SK-N-SH (cell line): ENCODE data around the gene ZNF544. TPM values are rescaled to one million over a fixed set of nuclear protein-coding genes. Genes with fewer than 3 reads are reported as not detected.

ENCODE experiments used
- CTCF ChIA-PET: fragments of 300-600, 350-600 bp; formaldehyde crosslinking; extraction: SDS; loops from one replicate; lab custom pipeline; 2021; lab: Yijun Ruan, JAX
- POLR2A ChIA-PET: fragments of 350-600 bp; sonication (Branson Sonifier 250); formaldehyde crosslinking; extraction: SDS; loops from one replicate; lab custom pipeline; 2020; ENCODE audit warnings: antibody characterized with exemption, inconsistent platforms; lab: Yijun Ruan, JAX
- DNase-seq: peaks from one replicate; pipeline ENCODE4 v3.0.0; 2012
- H2AFZ ChIP-seq: fragments of 200-600 bp; sonication (generic); 2 replicates; pipeline ENCODE4 v1.8.1; 2016; ENCODE audit warnings: antibody characterized with exemption, mild to moderate bottlenecking, low read depth
- H3F3A ChIP-seq: fragments of 200-600 bp; sonication (generic); replicated peaks from 2 replicates; pipeline ENCODE3; 2016; ENCODE audit warnings: antibody characterized with exemption, mild to moderate bottlenecking; ENCODE audit not compliant: insufficient read depth
- H3K27ac ChIP-seq, 2 experiments: fragments of 200-500 bp in 1 of 2; fragments of 200-600 bp in 1 of 2; sonication (Bioruptor generic) in 1 of 2; sonication (generic), shearing (Covaris generic) in 1 of 2; 2 replicates each; pipeline versions ENCODE4 v1.5.1 to v1.6.1; 2014 to 2016; ENCODE audit warnings: low read depth in 2 of 2, inconsistent platforms in 1 of 2, low read length in 1 of 2, mild to moderate bottlenecking in 1 of 2, mixed read lengths in 1 of 2
- H3K27me3 ChIP-seq: fragments of 200-600 bp; sonication (generic), shearing (Covaris generic); 2 replicates; pipeline ENCODE4 v1.6.1; 2016; ENCODE audit warnings: mixed run types; ENCODE audit not compliant: insufficient read depth
- H3K36me3 ChIP-seq, 2 experiments: fragments of 200-500 bp in 1 of 2; fragments of 200-600 bp in 1 of 2; sonication (Bioruptor generic) in 1 of 2; sonication (generic) in 1 of 2; replicated peaks in 1 of 2; 2 replicates each; pipeline versions ENCODE3 to v1.5.1; 2014 to 2016; ENCODE audit warnings: low read length in 1 of 2, mild to moderate bottlenecking in 1 of 2; ENCODE audit not compliant: insufficient read depth in 2 of 2, control insufficient read depth in 1 of 2
- H3K4me1 ChIP-seq, 2 experiments: fragments of 200-500 bp in 1 of 2; fragments of 200-600 bp in 1 of 2; sonication (Bioruptor generic) in 1 of 2; sonication (generic), shearing (Covaris generic) in 1 of 2; 2 replicates each; pipeline versions ENCODE4 v1.5.1 to v1.6.1; 2014 to 2016; ENCODE audit warnings: low read depth in 1 of 2, low read length in 1 of 2, mixed run types in 1 of 2; ENCODE audit not compliant: insufficient read depth in 2 of 2, control insufficient read depth in 1 of 2
- H3K4me2 ChIP-seq: fragments of 200-600 bp; sonication (generic), shearing (Covaris generic); 2 replicates; pipeline ENCODE4 v1.6.1; 2017; ENCODE audit warnings: mixed run types
- H3K4me3 ChIP-seq, 2 experiments: fragments of 200-500 bp in 1 of 2; fragments of 200-600 bp in 1 of 2; sonication (Bioruptor generic) in 1 of 2; sonication (generic), shearing (Covaris generic) in 1 of 2; 2 replicates each; pipeline versions ENCODE4 v1.5.1 to v1.8.1; 2014 to 2016; ENCODE audit warnings: low read depth in 2 of 2, inconsistent platforms in 1 of 2, low read length in 1 of 2, mild to moderate bottlenecking in 1 of 2, mixed read lengths in 1 of 2, moderate library complexity in 1 of 2
- H3K79me2 ChIP-seq: fragments of 200-600 bp; sonication (generic); 2 replicates; pipeline ENCODE4 v1.8.1; 2017; ENCODE audit warnings: mild to moderate bottlenecking; ENCODE audit not compliant: insufficient read depth
- H3K9ac ChIP-seq: fragments of 200-600 bp; sonication (generic); 2 replicates; pipeline ENCODE4 v1.6.1; 2017; ENCODE audit warnings: mixed run types
- H3K9me2 ChIP-seq: fragments of 200-600 bp; sonication (generic); 2 replicates; pipeline ENCODE4 v1.6.1; 2017; ENCODE audit warnings: mixed run types
- H3K9me3 ChIP-seq: fragments of 200-600 bp; sonication (generic); 2 replicates; pipeline ENCODE4 v1.6.1; 2017; ENCODE audit warnings: mixed run types, mild to moderate bottlenecking, moderate library complexity
- H4K20me1 ChIP-seq: fragments of 200-600 bp; sonication (generic); 2 replicates; pipeline ENCODE4 v1.6.1; 2017; ENCODE audit warnings: mild to moderate bottlenecking, mixed run types; ENCODE audit not compliant: insufficient read depth
- CHD2 ChIP-seq: fragments of 150-350 bp; IDR thresholded peaks from 2 replicates; pipeline ENCODE4 v1.6.1; 2018; ENCODE audit warnings: low read length; ENCODE audit not compliant: partially characterized antibody
- CTCF ChIP-seq: fragments of 200-600 bp; sonication (generic); IDR thresholded peaks from 2 replicates; pipeline ENCODE4 v1.6.1; 2017; ENCODE audit warnings: antibody characterized with exemption, mild to moderate bottlenecking, moderate library complexity
- EP300 ChIP-seq, 2 experiments: IDR thresholded peaks; 2 replicates each; pipeline versions ENCODE4 v1.4.0 to v1.6.1; 2012; ENCODE audit warnings: borderline replicate concordance in 1 of 2, low read depth in 1 of 2, low read length in 1 of 2
- EZH2phosphoT487 ChIP-seq: fragments of 200-600 bp; sonication (generic); IDR thresholded peaks from 2 replicates; pipeline ENCODE4 v1.6.1; 2017; ENCODE audit warnings: low read depth, mixed run types, mild to moderate bottlenecking, antibody characterized with exemption, moderate library complexity, borderline replicate concordance
- FOSL2 ChIP-seq: IDR thresholded peaks from 2 replicates; pipeline ENCODE4 v1.4.0; 2012; ENCODE audit warnings: low read depth, mild to moderate bottlenecking, moderate library complexity, borderline replicate concordance
- FOXJ3 ChIP-seq: sonication (generic); formaldehyde crosslinking; IDR thresholded peaks from 2 replicates; pipeline ENCODE4 v1.5.1; 2020; ENCODE audit warnings: mild to moderate bottlenecking, missing genetic modification reagents
- GATA2 ChIP-seq: sonication (generic); formaldehyde crosslinking; IDR thresholded peaks from 2 replicates; pipeline ENCODE4 v1.5.0; 2020; ENCODE audit warnings: mild to moderate bottlenecking, missing genetic modification reagents
- MEF2A ChIP-seq: IDR thresholded peaks from 2 replicates; pipeline ENCODE4 v1.4.0; 2012; ENCODE audit warnings: low read depth, borderline replicate concordance
- NRF1 ChIP-seq: IDR thresholded peaks from 2 replicates; pipeline ENCODE4 v1.6.1; 2012; ENCODE audit warnings: low read depth, mild to moderate bottlenecking, low read length
- POLR2AphosphoS5 ChIP-seq: IDR thresholded peaks from 2 replicates; pipeline ENCODE4 v1.6.1; 2012; ENCODE audit warnings: low read depth, low read length
- RAD21 ChIP-seq: IDR thresholded peaks from 2 replicates; pipeline ENCODE4 v1.6.1; 2012; ENCODE audit warnings: mild to moderate bottlenecking, low read length
- REST ChIP-seq: IDR thresholded peaks from 2 replicates; pipeline ENCODE4 v1.6.1; 2012; ENCODE audit warnings: mild to moderate bottlenecking, low read depth, low read length, moderate library complexity
- RFX5 ChIP-seq: IDR thresholded peaks from 2 replicates; pipeline ENCODE4 v1.6.1; 2012; ENCODE audit warnings: mild to moderate bottlenecking, improper control_type of control experiment, low read length
- RXRA ChIP-seq: IDR thresholded peaks from 2 replicates; pipeline ENCODE4 v1.4.0; 2012; ENCODE audit warnings: low read depth, mild to moderate bottlenecking, borderline replicate concordance
- TAF1 ChIP-seq: IDR thresholded peaks from 2 replicates; pipeline ENCODE4 v1.6.1; 2012; ENCODE audit warnings: low read depth, mild to moderate bottlenecking, low read length, moderate library complexity, borderline replicate concordance
- TCF12 ChIP-seq: IDR thresholded peaks from 2 replicates; pipeline ENCODE4 v1.4.0; 2012
- TEAD4 ChIP-seq: IDR thresholded peaks from 2 replicates; pipeline ENCODE4 v1.4.0; 2012; ENCODE audit warnings: mild to moderate bottlenecking, borderline replicate concordance; ENCODE audit not compliant: insufficient read depth
- USF1 ChIP-seq: IDR thresholded peaks from 2 replicates; pipeline ENCODE4 v1.4.0; 2012; ENCODE audit warnings: low read depth, borderline replicate concordance
- YY1 ChIP-seq: IDR thresholded peaks from 2 replicates; pipeline ENCODE4 v1.4.0; 2012; ENCODE audit warnings: low read depth, mild to moderate bottlenecking
- WGBS: methylation state at CpG from one replicate; pipeline ENCODE4 v1.1.6; 2017; ENCODE audit warnings: low lambda C conversion rate; 5-methylcytosine and 5-hydroxymethylcytosine counted together
- polyA plus RNA-seq, 3 experiments: library from polyadenylated mRNA; depleted of rRNA; stranded (reverse); fragments of >200 nt; gene quantifications; 2 replicates each; pipeline ENCODE4 v1.2.3, GENCODE V29; 2012

Gene ZNF544
- polyA plus RNA-seq, 1 of the 3 experiments (the other 2 are of a cell fraction), result 0.89 TPM

GRCh38 chr19:58203814-58204475, 24.8 kb upstream of the ZNF544 start:
- H3K4me2 ChIP-seq, result no peak overlapping the region
- H3K9me2 ChIP-seq, result no peaks in the 10 kb centered on the region
- H3K27ac ChIP-seq, result no peak overlapping the region
- 82% methylated on average over 43 of the region's 49 CpGs for WGBS
- H3K36me3 ChIP-seq, result peaks cover 0 to 14% of the 10 kb centered on the region in 2 experiments
- peaks cover 5% of the 10 kb centered on the region for H3K9me3 ChIP-seq
- ChIA-PET POLR2A (interaction anchor here (1.0 kb wide), 1 partner anchor 61 kb away, joined by 3 read pairs; no protein-coding TSS in a partner anchor), CTCF (no interaction called here)
- H3F3A ChIP-seq, result no peaks in the 10 kb centered on the region
- TF ChIP-seq REST (no peak), NRF1 (no peak), YY1 (no peak), USF1 (no peak), TEAD4 (no peak), CHD2 (no peak), GATA2 (CRISPR knock-in tag) (no peak), FOSL2 (no peak), MEF2A (no peak), TCF12 (no peak), EP300 (IDR thresholded peaks at IDR 0.05; ENCODE audit: borderline replicate concordance in 1 of 2, low read depth in 1 of 2, low read length in 1 of 2) (no peak), RXRA (no peak), FOXJ3 (CRISPR knock-in tag) (no peak), RFX5 (no peak), POLR2AphosphoS5 (no peak), TAF1 (no peak), EZH2phosphoT487 (no peak), RAD21 (no peak), CTCF (no peak)
- TF ChIP-seq, all 33 proteins: peak for 0
- Histone ChIP-seq H3K4me3 (no peak overlapping the region; a peak in 1 of 4 replicates), H3K4me1 (no peaks in the 10 kb centered on the region), H4K20me1 (no peaks in the 10 kb centered on the region), H2AFZ (no peak overlapping the region), H3K79me2 (no peaks in the 10 kb centered on the region), H3K9ac (no peak overlapping the region), H3K27me3 (no peaks in the 10 kb centered on the region)
- no peak for DNase-seq
